Right atrium auricular region (tissue), 2 donors: Measurements from ENCODE around the gene SLC17A8. TPM values are rescaled to one million over a fixed set of nuclear protein-coding genes. Genes with fewer than 3 reads are reported as not detected.

Experiments used
- DNase-seq: peaks from one replicate; pipeline ENCODE4 v3.0.0-alpha.2; 2019; ENCODE audit warnings: low spot score
- H3K27ac ChIP-seq, 2 donors: fragments of 200-600 bp; sonication (generic); 1 replicate in 1 of 2; 2 replicates in 1 of 2; pipeline ENCODE4 v1.5.1; 2016 to 2019
- H3K27me3 ChIP-seq, 2 donors: fragments of 200-600 bp; sonication (generic); one replicate each; pipeline versions ENCODE4 v1.5.1 to v1.6.0; 2017 to 2019
- H3K36me3 ChIP-seq: fragments of 200-600 bp; sonication (generic); one replicate; pipeline ENCODE4 v1.5.1; 2016
- H3K4me1 ChIP-seq, 2 donors: fragments of 200-600 bp; sonication (generic); one replicate each; pipeline versions ENCODE4 v1.5.1 to v1.6.0; 2017 to 2019
- H3K4me3 ChIP-seq, 2 donors: fragments of 200-600 bp; sonication (generic); 1 replicate in 1 of 2; 2 replicates in 1 of 2; pipeline ENCODE4 v1.5.1; 2017 to 2019; ENCODE audit warnings: mild to moderate bottlenecking in 1 of 2, moderate library complexity in 1 of 2
- H3K9me3 ChIP-seq, 2 donors: fragments of 200-600 bp; sonication (generic); one replicate each; pipeline ENCODE4 v1.5.1; 2019
- CTCF ChIP-seq, 2 donors: fragments of 200-600 bp; sonication (generic); IDR thresholded peaks; one replicate each; pipeline ENCODE4 v1.5.1; 2019; ENCODE audit warnings: antibody characterized with exemption in 2 of 2
- total RNA-seq, 2 donors: library from RNA; depleted of rRNA; stranded (reverse); fragments of >200 nt; gene quantifications; one replicate each; pipeline ENCODE4 v1.1.0, GENCODE V29; 2016

The SLC17A8 gene
- total RNA-seq, 2 donors from 2014 or later, result not detected

GRCh38 chr12:100383586-100384558 is 27.0 kb downstream of the SLC17A8 start:
- TF ChIP-seq CTCF (IDR thresholded peaks at IDR 0.05), result no peak
- Histone ChIP-seq H3K27me3 (no peaks in the 10 kb centered on the region), H3K4me1 (no peaks in the 10 kb centered on the region), H3K27ac (no peak overlapping the region), H3K9me3 (no peaks in the 10 kb centered on the region), H3K36me3 (no peaks in the 10 kb centered on the region), H3K4me3 (no peak overlapping the region)
- no peak for DNase-seq

GRCh38 chr12:100384559-100384935 is 27.7 kb downstream of the SLC17A8 start:
- Histone ChIP-seq H3K4me3 (no peak overlapping the region), H3K4me1 (no peaks in the 10 kb centered on the region), H3K27me3 (no peaks in the 10 kb centered on the region), H3K36me3 (no peaks in the 10 kb centered on the region), H3K9me3 (no peaks in the 10 kb centered on the region), H3K27ac (no peak overlapping the region)
- no peak for DNase-seq
- no peak for TF ChIP-seq CTCF (IDR thresholded peaks at IDR 0.05)

- Histone ChIP-seq H3K9me3 (no peaks in the 10 kb centered on the region), H3K27me3 (no peaks in the 10 kb centered on the region), H3K27ac (no peak overlapping the region), H3K36me3 (no peaks in the 10 kb centered on the region), H3K4me3 (no peak overlapping the region), H3K4me1 (no peaks in the 10 kb centered on the region)
- DNase-seq, result no peak
- no peak for TF ChIP-seq CTCF (IDR thresholded peaks at IDR 0.05)
Observed at GRCh38 chr12:100388382-100388781, 31.5 kb downstream of the SLC17A8 start.

GRCh38 chr12:100391856-100392255 is 35.0 kb downstream of the SLC17A8 start:
- no peak for DNase-seq
- Histone ChIP-seq H3K4me3 (no peak overlapping the region), H3K36me3 (no peaks in the 10 kb centered on the region), H3K27me3 (no peaks in the 10 kb centered on the region), H3K27ac (no peak overlapping the region), H3K9me3 (no peaks in the 10 kb centered on the region), H3K4me1 (no peaks in the 10 kb centered on the region)
- peak in 1 of 2 donors; percentile 21 for TF ChIP-seq CTCF (IDR thresholded peaks at IDR 0.05)

- H3K4me1 ChIP-seq, result no peaks in the 10 kb centered on the region
Observed at GRCh38 chr12:100393200-100393599, 36.3 kb downstream of the SLC17A8 start.

More at GRCh38 chr12:100393200-100393599, 36.3 kb downstream of the SLC17A8 start:
- H3K4me3 ChIP-seq, result no peak overlapping the region
- no peaks in the 10 kb centered on the region for H3K36me3 ChIP-seq
- no peak for TF ChIP-seq CTCF (IDR thresholded peaks at IDR 0.05)
- DNase-seq, result no peak
- H3K27me3 ChIP-seq, result no peaks in the 10 kb centered on the region
- H3K27ac ChIP-seq, result no peak overlapping the region
- no peaks in the 10 kb centered on the region for H3K9me3 ChIP-seq
